Pulmonary artery endothelial cell (primary cell): ENCODE results near the gene NKD1. TPM values are rescaled to one million over a fixed set of nuclear protein-coding genes. Genes with fewer than 3 reads are reported as not detected.

Source experiments
- DNase-seq: peaks from one replicate; pipeline ENCODE4 v3.0.0-alpha.2; 2011; ENCODE audit warnings: low read depth, low spot score
- total RNA-seq: library from RNA; depleted of rRNA; stranded (reverse); fragments of >200 nt; gene quantifications from 2 replicates; pipeline ENCODE4 v1.2.3, GENCODE V29; 2014

Gene NKD1
- total RNA-seq, 1 donor from 2014 or later: 0.07 TPM

- no peak for DNase-seq
Measured at GRCh38 chr16:50694206-50694605, 146.0 kb downstream of the NKD1 start.

DNA sequence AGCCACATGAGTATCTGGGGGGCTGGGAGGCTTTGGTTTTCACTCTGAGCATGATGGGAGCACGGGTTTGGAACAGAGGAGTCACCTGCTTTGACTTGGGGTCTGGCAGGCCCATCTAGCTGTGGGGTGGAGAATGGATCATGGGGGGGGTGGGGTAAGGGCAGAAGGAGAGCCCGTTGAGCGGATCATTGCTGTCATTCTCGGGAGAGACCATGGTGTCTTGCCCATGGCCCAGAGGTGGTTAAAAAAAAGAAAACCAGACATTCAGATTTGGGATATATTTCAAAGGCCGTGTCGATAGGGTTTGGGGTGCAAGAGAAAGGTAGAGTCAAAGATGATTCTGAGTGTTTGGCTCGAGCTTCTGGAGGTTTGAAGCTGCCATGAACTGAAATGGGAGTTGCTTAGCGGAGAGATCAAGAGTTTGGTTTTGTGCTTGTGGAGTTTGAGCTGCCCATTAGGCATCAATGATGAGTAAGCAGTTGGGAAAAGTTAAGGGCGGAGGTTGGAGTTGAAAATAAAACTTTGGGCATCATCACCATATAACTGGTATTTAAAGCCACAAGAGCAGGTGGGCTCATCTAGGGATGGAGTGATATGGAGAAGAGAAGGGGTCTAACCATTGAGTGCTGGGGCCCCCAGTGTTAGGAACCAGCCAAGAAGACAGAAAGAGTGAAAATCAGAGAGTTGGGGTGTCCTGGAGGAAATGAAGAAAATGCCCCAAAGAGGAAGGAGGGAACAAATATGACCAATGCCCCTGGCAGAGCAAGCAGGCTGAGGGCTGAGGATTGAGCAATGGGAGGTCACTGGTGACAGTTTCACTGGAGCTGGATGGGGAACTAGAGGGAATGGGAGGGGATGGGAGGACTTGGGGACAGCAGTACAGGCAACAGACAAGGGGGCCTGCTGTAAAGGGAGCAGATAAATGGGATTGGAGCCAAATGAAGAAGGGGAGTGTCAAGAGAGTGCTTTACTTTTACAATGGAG lies 147.1 kb downstream of the NKD1 start:
- DNase-seq: no peak

DNA sequence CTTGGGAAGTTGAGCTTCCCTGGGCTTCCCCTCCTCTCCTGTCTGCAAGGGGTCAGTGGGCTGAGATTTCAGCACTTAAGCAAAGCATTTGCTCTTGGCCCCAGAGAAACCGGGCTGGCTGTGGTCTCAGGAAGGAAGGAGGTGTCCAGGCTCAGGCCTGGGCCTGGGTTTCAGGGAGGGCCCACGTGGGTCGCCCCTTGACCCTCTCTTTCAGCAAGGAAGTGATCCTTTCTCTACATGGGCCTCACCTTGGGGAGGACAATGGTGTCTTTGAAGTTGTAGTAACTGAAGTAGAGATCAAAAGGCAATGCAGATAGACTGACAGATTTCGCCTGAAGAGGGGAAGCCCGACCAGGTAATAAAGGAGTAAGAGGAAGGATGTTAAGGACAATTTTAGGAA lies 147.9 kb downstream of the NKD1 start:
- no peak for DNase-seq

GRCh38 chr16:50696575-50697420 lies 148.6 kb downstream of the NKD1 start:
- no peak for DNase-seq

GRCh38 chr16:50697421-50697715 lies 149.2 kb downstream of the NKD1 start:
- no peak for DNase-seq

DNA sequence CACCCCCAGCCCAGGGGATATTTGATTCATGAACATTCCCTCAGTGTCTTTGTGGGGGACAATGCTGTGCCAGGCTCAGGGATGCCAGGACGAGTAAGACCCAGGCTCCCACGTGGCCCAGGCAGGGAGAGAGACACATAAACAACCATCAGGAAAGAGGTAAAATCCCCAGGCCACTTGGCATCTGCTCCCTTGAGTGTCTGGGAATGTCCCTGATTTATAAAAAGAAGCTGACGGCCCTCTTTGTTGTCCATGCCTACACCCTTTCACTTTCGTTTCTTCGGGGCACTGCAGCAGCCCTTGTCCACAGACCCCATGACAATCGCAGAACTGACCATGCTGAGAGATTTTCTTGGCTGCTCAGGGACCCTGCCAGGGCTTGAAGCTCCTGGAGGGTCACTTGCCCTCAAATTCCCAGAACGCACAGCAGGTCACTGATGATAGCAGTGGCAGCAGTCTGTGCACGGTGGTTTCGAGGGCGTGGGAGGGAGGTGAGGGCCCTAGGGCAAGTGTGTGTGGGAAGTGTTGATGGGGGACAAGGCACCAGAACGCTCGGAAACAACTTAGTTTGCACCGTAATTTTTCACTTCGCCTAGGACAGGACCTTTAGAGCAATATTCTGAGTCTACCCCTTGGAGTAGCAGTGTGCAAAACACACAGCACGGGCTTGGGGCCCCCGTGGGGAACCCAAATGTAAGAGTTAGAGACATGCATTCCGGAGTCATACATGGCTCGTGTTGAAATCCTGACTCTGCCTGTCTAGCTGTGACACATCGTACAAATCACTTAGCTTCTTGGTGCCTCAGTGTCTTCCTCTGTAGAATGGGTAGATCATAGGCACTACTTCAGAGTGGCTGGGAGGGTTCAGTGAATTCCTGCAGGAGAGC lies 149.9 kb downstream of the NKD1 start:
- no peak for DNase-seq

Other genes with a start within 250 kb of the NKD1 start
- 53.4 and 55.3 TPM in 2 replicates for gene BRD7, start 179.4 kb upstream of the NKD1 start, total RNA-seq
- not detected in 2 replicates for gene SNX20, start 132.9 kb downstream of the NKD1 start, total RNA-seq
- 0.26 and 1.2 TPM in 2 replicates for gene NOD2, start 145.2 kb downstream of the NKD1 start, total RNA-seq
- gene CYLD, start 193.7 kb downstream of the NKD1 start, total RNA-seq: 24.7 and 65.8 TPM in 2 replicates